Measurements from ENCODE around the gene RANGAP1. TPM values are rescaled to one million over a fixed set of nuclear protein-coding genes. Genes with fewer than 3 reads are reported as not detected.

RANGAP1 gene
- total and polyA plus RNA-seq, 2 of the 13 experiments (the other 11 are each of a cell fraction or from before 2014, with no cell fraction given): 51.8 to 83.9 TPM

DNA sequence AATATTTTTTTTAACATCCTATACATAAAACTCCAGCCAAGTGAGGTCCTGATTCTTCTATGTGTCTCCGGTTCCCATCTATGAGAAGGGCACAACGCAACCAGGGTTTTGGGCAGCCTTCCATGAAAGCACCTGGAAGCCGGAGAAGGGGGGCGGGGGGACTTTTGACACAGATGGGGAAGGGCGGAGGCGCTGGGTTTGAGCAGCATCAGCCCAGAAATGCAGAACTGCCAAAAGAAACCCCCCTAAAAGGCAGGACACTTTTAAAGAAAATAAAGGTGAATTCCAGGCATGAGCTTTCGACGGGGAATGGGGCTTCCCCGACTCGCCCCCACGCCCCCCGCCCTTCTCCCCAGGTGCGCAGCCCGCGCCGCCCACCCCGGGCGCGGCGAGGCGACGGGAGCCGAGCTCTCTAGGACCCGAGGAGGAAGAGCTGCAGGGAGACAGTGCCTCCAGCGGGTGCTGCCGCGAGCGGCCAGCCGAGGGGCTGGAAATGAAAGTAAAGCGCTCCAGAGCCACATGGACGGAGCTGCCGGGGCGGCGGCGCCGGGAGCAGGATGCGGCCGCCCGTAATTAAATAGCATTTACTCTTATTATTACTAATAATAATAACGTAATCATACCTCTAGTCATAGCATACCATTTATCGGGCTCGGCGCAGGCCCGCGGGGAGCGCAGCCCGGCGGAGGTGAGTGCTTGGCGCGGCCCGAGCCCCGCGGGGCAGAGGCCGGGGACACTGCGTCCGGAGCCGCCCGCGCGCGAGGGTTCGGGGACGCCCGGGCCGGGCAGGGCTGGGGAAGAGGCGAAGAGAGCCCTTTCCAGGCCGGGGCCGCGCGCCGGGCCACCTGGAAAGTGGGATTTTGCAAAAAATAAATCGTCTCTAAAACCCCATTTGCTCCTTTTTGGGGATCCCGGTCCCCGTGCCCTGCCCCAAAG lies 15.4 kb upstream of the RANGAP1 start, which contains the start of gene ZC3H7B (continued):
- TF ChIP-seq, protein P1, sequence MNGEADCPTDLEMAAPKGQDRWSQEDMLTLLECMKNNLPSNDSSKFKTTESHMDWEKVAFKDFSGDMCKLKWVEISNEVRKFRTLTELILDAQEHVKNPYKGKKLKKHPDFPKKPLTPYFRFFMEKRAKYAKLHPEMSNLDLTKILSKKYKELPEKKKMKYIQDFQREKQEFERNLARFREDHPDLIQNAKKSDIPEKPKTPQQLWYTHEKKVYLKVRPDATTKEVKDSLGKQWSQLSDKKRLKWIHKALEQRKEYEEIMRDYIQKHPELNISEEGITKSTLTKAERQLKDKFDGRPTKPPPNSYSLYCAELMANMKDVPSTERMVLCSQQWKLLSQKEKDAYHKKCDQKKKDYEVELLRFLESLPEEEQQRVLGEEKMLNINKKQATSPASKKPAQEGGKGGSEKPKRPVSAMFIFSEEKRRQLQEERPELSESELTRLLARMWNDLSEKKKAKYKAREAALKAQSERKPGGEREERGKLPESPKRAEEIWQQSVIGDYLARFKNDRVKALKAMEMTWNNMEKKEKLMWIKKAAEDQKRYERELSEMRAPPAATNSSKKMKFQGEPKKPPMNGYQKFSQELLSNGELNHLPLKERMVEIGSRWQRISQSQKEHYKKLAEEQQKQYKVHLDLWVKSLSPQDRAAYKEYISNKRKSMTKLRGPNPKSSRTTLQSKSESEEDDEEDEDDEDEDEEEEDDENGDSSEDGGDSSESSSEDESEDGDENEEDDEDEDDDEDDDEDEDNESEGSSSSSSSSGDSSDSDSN (CRISPR knock-in tag; IDR thresholded peaks at IDR 0.05): peak; percentile 13; the same call in 1 of the 2 replicates
- TF ChIP-seq TEAD2 (CRISPR knock-in tag; IDR thresholded peaks at IDR 0.05) (no peak), FOXO1 (CRISPR knock-in tag; IDR thresholded peaks at IDR 0.05) (0 out of 2 replicates have a peak, but pooled peaks have one; percentile 17), RELA (CRISPR knock-in tag; IDR thresholded peaks at IDR 0.05) (no peak), ZSCAN20 (CRISPR knock-in tag; IDR thresholded peaks at IDR 0.05; ENCODE audit: borderline replicate concordance) (0 out of 2 replicates have a peak, but pooled peaks have one; percentile 79), NFATC3 (CRISPR knock-in tag; IDR thresholded peaks at IDR 0.05) (no peak), ZNF468 (CRISPR knock-in tag; IDR thresholded peaks at IDR 0.05) (no peak), TAF1 (CRISPR knock-in tag; IDR thresholded peaks at IDR 0.05) (peak; percentile 78; the same call in 1 of the 2 replicates), HCFC1 (IDR thresholded peaks at IDR 0.05; ENCODE audit: low read depth, low read length) (0 out of 2 replicates have a peak, but pooled peaks have one; percentile 9), ZFP41 (CRISPR knock-in tag; IDR thresholded peaks at IDR 0.05; ENCODE audit: borderline replicate concordance) (no peak), FOSL2 (CRISPR knock-in tag; IDR thresholded peaks at IDR 0.05) (peak; percentile 39; the same call in 1 of the 2 replicates), FOXM1 (CRISPR knock-in tag; IDR thresholded peaks at IDR 0.05) (no peak), PHF21A (CRISPR knock-in tag; IDR thresholded peaks at IDR 0.05) (no peak), SSRP1 (CRISPR knock-in tag; IDR thresholded peaks at IDR 0.05) (no peak), MBNL3 (CRISPR knock-in tag; conservative IDR thresholded peaks at IDR 0.05) (no peak), ZNF235 (CRISPR knock-in tag; IDR thresholded peaks at IDR 0.05; ENCODE audit: borderline replicate concordance) (no peak), ZNF850 (CRISPR knock-in tag; conservative IDR thresholded peaks at IDR 0.05) (no peak), ZNF550 (CRISPR knock-in tag; IDR thresholded peaks at IDR 0.05; ENCODE audit: borderline replicate concordance) (no peak)
- TF ChIP-seq, protein P2, sequence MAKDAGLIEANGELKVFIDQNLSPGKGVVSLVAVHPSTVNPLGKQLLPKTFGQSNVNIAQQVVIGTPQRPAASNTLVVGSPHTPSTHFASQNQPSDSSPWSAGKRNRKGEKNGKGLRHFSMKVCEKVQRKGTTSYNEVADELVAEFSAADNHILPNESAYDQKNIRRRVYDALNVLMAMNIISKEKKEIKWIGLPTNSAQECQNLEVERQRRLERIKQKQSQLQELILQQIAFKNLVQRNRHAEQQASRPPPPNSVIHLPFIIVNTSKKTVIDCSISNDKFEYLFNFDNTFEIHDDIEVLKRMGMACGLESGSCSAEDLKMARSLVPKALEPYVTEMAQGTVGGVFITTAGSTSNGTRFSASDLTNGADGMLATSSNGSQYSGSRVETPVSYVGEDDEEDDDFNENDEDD (CRISPR knock-in tag; IDR thresholded peaks at IDR 0.05; ENCODE audit: borderline replicate concordance): peak; percentile 45; the same call in 1 of the 2 replicates
- TF ChIP-seq, protein P3, sequence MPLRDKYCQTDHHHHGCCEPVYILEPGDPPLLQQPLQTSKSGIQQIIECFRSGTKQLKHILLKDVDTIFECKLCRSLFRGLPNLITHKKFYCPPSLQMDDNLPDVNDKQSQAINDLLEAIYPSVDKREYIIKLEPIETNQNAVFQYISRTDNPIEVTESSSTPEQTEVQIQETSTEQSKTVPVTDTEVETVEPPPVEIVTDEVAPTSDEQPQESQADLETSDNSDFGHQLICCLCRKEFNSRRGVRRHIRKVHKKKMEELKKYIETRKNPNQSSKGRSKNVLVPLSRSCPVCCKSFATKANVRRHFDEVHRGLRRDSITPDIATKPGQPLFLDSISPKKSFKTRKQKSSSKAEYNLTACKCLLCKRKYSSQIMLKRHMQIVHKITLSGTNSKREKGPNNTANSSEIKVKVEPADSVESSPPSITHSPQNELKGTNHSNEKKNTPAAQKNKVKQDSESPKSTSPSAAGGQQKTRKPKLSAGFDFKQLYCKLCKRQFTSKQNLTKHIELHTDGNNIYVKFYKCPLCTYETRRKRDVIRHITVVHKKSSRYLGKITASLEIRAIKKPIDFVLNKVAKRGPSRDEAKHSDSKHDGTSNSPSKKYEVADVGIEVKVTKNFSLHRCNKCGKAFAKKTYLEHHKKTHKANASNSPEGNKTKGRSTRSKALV (CRISPR knock-in tag; IDR thresholded peaks at IDR 0.05): peak; percentile 79; the same call in 1 of the 2 replicates
- TF ChIP-seq, protein P4, sequence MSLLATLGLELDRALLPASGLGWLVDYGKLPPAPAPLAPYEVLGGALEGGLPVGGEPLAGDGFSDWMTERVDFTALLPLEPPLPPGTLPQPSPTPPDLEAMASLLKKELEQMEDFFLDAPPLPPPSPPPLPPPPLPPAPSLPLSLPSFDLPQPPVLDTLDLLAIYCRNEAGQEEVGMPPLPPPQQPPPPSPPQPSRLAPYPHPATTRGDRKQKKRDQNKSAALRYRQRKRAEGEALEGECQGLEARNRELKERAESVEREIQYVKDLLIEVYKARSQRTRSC (CRISPR knock-in tag; IDR thresholded peaks at IDR 0.05; ENCODE audit: low read depth): no peak
- TF ChIP-seq, protein P5, sequence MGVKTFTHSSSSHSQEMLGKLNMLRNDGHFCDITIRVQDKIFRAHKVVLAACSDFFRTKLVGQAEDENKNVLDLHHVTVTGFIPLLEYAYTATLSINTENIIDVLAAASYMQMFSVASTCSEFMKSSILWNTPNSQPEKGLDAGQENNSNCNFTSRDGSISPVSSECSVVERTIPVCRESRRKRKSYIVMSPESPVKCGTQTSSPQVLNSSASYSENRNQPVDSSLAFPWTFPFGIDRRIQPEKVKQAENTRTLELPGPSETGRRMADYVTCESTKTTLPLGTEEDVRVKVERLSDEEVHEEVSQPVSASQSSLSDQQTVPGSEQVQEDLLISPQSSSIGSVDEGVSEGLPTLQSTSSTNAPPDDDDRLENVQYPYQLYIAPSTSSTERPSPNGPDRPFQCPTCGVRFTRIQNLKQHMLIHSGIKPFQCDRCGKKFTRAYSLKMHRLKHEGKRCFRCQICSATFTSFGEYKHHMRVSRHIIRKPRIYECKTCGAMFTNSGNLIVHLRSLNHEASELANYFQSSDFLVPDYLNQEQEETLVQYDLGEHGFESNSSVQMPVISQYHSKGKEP (CRISPR knock-in tag; IDR thresholded peaks at IDR 0.05): no peak
